ENCODE measurements around the gene SEMA3A. TPM values are rescaled to one million over a fixed set of nuclear protein-coding genes. Genes with fewer than 3 reads are reported as not detected.

Gene SEMA3A
- total and polyA plus RNA-seq, 2 experiments from 2014 or later: 19.8 to 46.4 TPM

GRCh38 chr7:83956104-83956503 is 238.5 kb downstream of the SEMA3A start:
- no peak overlapping the region; the same call in 1 of the 2 replicates for H3K27ac Mint-ChIP-seq
- no peaks in the 10 kb centered on the region; the same call in 1 of the 2 replicates for H3K36me3 ChIP-seq (ENCODE audit: insufficient read depth)
- H3K27ac ChIP-seq (ENCODE audit: low read depth): no peak overlapping the region
- H3K4me1 ChIP-seq (ENCODE audit: insufficient read depth): no peaks in the 10 kb centered on the region
- H3F3A ChIP-seq (replicated peaks; ENCODE audit: low read depth): no peaks in the 10 kb centered on the region
- DNase-seq (ENCODE audit: low spot score): no peak
- H3K27me3 Mint-ChIP-seq (ENCODE audit: insufficient read depth, low read depth, poor library complexity): no peaks in the 10 kb centered on the region
- no peaks in the 10 kb centered on the region for H3K9me2 ChIP-seq (ENCODE audit: insufficient read depth)
- no peak for TF ChIP-seq ZNF114 (CRISPR knock-in tag; IDR thresholded peaks at IDR 0.05)
- TF ChIP-seq JUNB (IDR thresholded peaks at IDR 0.05; ENCODE audit: unreplicated experiment): no peak
- TF ChIP-seq EZH2phosphoT487 (IDR thresholded peaks at IDR 0.05; ENCODE audit: unreplicated experiment): no peak
- TF ChIP-seq CREB1 (CRISPR knock-in tag; IDR thresholded peaks at IDR 0.05; ENCODE audit: low read depth): no peak
- TF ChIP-seq REST (IDR thresholded peaks at IDR 0.05; ENCODE audit: unreplicated experiment): no peak
- no peak for TF ChIP-seq STAT1 (IDR thresholded peaks at IDR 0.05; ENCODE audit: unreplicated experiment)
- TF ChIP-seq ETS1 (IDR thresholded peaks at IDR 0.05): no peak
- no peak for TF ChIP-seq ZNF331 (CRISPR knock-in tag; IDR thresholded peaks at IDR 0.05; ENCODE audit: low read depth)
- H3K4me3 Mint-ChIP-seq: no peak overlapping the region
- peaks cover 2% of the 10 kb centered on the region; the same call in 1 of the 3 replicates for H3K4me1 Mint-ChIP-seq
- H3K79me2 ChIP-seq (replicated peaks; ENCODE audit: insufficient read depth): no peaks in the 10 kb centered on the region
- no peaks in the 10 kb centered on the region for H3K27me3 ChIP-seq (ENCODE audit: insufficient read depth)
- ATAC-seq: no peak
- no peaks in the 10 kb centered on the region for H3K9me3 Mint-ChIP-seq
- H3K36me3 Mint-ChIP-seq (ENCODE audit: low read depth): no peaks in the 10 kb centered on the region
- H3K4me2 ChIP-seq: no peak overlapping the region
- no peaks in the 10 kb centered on the region for H4K20me1 ChIP-seq (replicated peaks; ENCODE audit: insufficient read depth)
- no peak overlapping the region for H2AFZ ChIP-seq
- no peak overlapping the region for H3K4me3 ChIP-seq

GRCh38 chr7:83952236-83952635 is 242.4 kb downstream of the SEMA3A start:
- Mint-ChIP-seq H3K9me3 (no peaks in the 10 kb centered on the region), H3K4me3 (no peak overlapping the region), H3K27me3 (ENCODE audit: insufficient read depth, low read depth, poor library complexity) (no peaks in the 10 kb centered on the region), H3K36me3 (ENCODE audit: low read depth) (no peaks in the 10 kb centered on the region), H3K27ac (no peak overlapping the region), H3K4me1 (peaks cover 2% of the 10 kb centered on the region; the same call in 1 of the 3 replicates)
- Histone ChIP-seq H4K20me1 (replicated peaks; ENCODE audit: insufficient read depth) (no peaks in the 10 kb centered on the region), H3K4me2 (no peak overlapping the region), H3K9me2 (ENCODE audit: insufficient read depth) (no peaks in the 10 kb centered on the region), H3K4me3 (no peak overlapping the region), H3F3A (replicated peaks; ENCODE audit: low read depth) (no peaks in the 10 kb centered on the region), H3K79me2 (replicated peaks; ENCODE audit: insufficient read depth) (no peaks in the 10 kb centered on the region), H3K27me3 (ENCODE audit: insufficient read depth) (no peaks in the 10 kb centered on the region), H3K4me1 (ENCODE audit: insufficient read depth) (no peaks in the 10 kb centered on the region), H3K27ac (ENCODE audit: low read depth) (no peak overlapping the region), H2AFZ (no peak overlapping the region), H3K36me3 (ENCODE audit: insufficient read depth) (no peaks in the 10 kb centered on the region)
- no peak for DNase-seq (ENCODE audit: low spot score)
- no peak for ATAC-seq
- TF ChIP-seq STAT1 (IDR thresholded peaks at IDR 0.05; ENCODE audit: unreplicated experiment) (no peak), ZNF462 (CRISPR knock-in tag; IDR thresholded peaks at IDR 0.05) (no peak)
